Endothelial cell of umbilical vein (primary cell): Measurements from ENCODE around the gene C5. TPM values are rescaled to one million over a fixed set of nuclear protein-coding genes. Genes with fewer than 3 reads are reported as not detected.

Experiments
- BruUV-seq: library from RNA; stranded (reverse); fragments of 400-500 nt; replicated peaks from 2 replicates; lab custom pipeline; 2021; lab: Mats Ljungman, UMichigan
- CTCF ChIA-PET: fragments of 300-600, 350-600 bp; sonication (Branson Sonifier 250); formaldehyde crosslinking; loops from one replicate; lab custom pipeline; 2021; ENCODE audit warnings: antibody characterized with exemption, inconsistent platforms; lab: Charles Lee
- POLR2A ChIA-PET: fragments of 300-600, 350-600 bp; sonication (Branson Sonifier 250); formaldehyde crosslinking; loops from one replicate; lab custom pipeline; 2021; ENCODE audit warnings: antibody characterized with exemption, inconsistent platforms; lab: Charles Lee
- DNase-seq: peaks from one replicate; pipeline ENCODE4 v3.0.0-alpha.2; 2011; ENCODE audit warnings: low read depth, low spot score
- FAIRE-seq: peaks from 2 replicates; lab custom pipeline; 2011; peaks lifted over from hg19 to GRCh38; lab: Jason Lieb, UNC
- H2AFZ ChIP-seq: 2 replicates; pipeline ENCODE4 v1.6.0; 2012; ENCODE audit warnings: low read depth, low read length, control low read depth, inconsistent platforms
- H3K27ac ChIP-seq: 2 replicates; pipeline ENCODE4 v1.5.1; 2011; ENCODE audit warnings: low read depth, mild to moderate bottlenecking, control low read depth, low read length, moderate library complexity; ENCODE audit not compliant: insufficient read depth
- H3K27me3 ChIP-seq, 2 experiments: 2 replicates each; pipeline versions ENCODE4 v1.6.0 to v1.6.1; 2011; ENCODE audit warnings: low read length in 2 of 2, mixed read lengths in 1 of 2; ENCODE audit not compliant: control insufficient read depth in 2 of 2, insufficient read depth in 2 of 2
- H3K36me3 ChIP-seq, 2 experiments: 2 replicates in 1 of 2; 3 replicates in 1 of 2; pipeline ENCODE4 v1.5.1; 2011; ENCODE audit warnings: low read length in 2 of 2, mild to moderate bottlenecking in 1 of 2, moderate library complexity in 1 of 2; ENCODE audit not compliant: control insufficient read depth in 2 of 2, insufficient read depth in 2 of 2; ENCODE audit errors: extremely low read depth in 1 of 2
- H3K4me1 ChIP-seq: 3 replicates; pipeline ENCODE4 v1.5.1; 2011; ENCODE audit warnings: mild to moderate bottlenecking, low read length; ENCODE audit not compliant: control insufficient read depth, insufficient read depth; ENCODE audit errors: extremely low read depth
- H3K4me2 ChIP-seq: 2 replicates; pipeline ENCODE4 v1.6.1; 2011; ENCODE audit warnings: low read length, control low read depth, mixed read lengths; ENCODE audit not compliant: insufficient read depth
- H3K4me3 ChIP-seq, 3 experiments: fragments of 200-600 bp in 1 of 3; sonication (generic), shearing (Covaris generic) in 1 of 3; replicated peaks in 1 of 3; 2 replicates each; pipeline ENCODE4 v1.5.1; 2011 to 2016; ENCODE audit warnings: control low read depth in 3 of 3, low read length in 3 of 3, mild to moderate bottlenecking in 2 of 3, inconsistent platforms in 1 of 3, low read depth in 1 of 3, moderate library complexity in 1 of 3; ENCODE audit not compliant: insufficient read depth in 1 of 3
- H3K79me2 ChIP-seq: 2 replicates; pipeline ENCODE4 v1.6.0; 2012; ENCODE audit warnings: low read length, inconsistent platforms; ENCODE audit not compliant: control insufficient read depth, insufficient read depth
- H3K9ac ChIP-seq: replicated peaks from 2 replicates; pipeline ENCODE3; 2011; ENCODE audit warnings: low read length, control low read depth; ENCODE audit not compliant: insufficient read depth; ENCODE audit errors: extremely low read depth
- H3K9me1 ChIP-seq: replicated peaks from 3 replicates; pipeline ENCODE4 v1.6.0; 2011; ENCODE audit warnings: mild to moderate bottlenecking, low read length; ENCODE audit not compliant: control insufficient read depth, insufficient read depth; ENCODE audit errors: extremely low read depth
- H3K9me3 ChIP-seq: replicated peaks from 2 replicates; pipeline ENCODE4 v1.5.1; 2012; ENCODE audit warnings: low read length, inconsistent platforms; ENCODE audit not compliant: control insufficient read depth, insufficient read depth
- H4K20me1 ChIP-seq: replicated peaks from 2 replicates; pipeline ENCODE3; 2011; ENCODE audit warnings: mild to moderate bottlenecking, low read length; ENCODE audit not compliant: control insufficient read depth, insufficient read depth; ENCODE audit errors: extremely low read depth
- EZH2 ChIP-seq: IDR thresholded peaks from 2 replicates; pipeline ENCODE4 v1.6.1; 2012; ENCODE audit warnings: borderline replicate concordance, low read depth, mild to moderate bottlenecking, moderate library complexity, low read length, inconsistent platforms; ENCODE audit not compliant: severe bottlenecking
- FOS ChIP-seq: IDR thresholded peaks from 2 replicates; pipeline ENCODE4 v1.6.1; 2011; ENCODE audit warnings: mild to moderate bottlenecking, low read length, moderate library complexity, borderline replicate concordance; ENCODE audit not compliant: insufficient read depth
- GATA2 ChIP-seq: IDR thresholded peaks from 2 replicates; pipeline ENCODE4 v1.7.0; 2011; ENCODE audit warnings: low read depth, mild to moderate bottlenecking, moderate library complexity, mixed read lengths, low read length; ENCODE audit not compliant: insufficient read length, insufficient read depth
- JUN ChIP-seq: IDR thresholded peaks from 2 replicates; pipeline ENCODE4 v1.6.1; 2011; ENCODE audit warnings: borderline replicate concordance, low read depth; ENCODE audit not compliant: insufficient read length, insufficient read depth
- MYC ChIP-seq: IDR thresholded peaks from one replicate; pipeline ENCODE4 v1.6.1; 2011; ENCODE audit warnings: mild to moderate bottlenecking, low read depth, low read length
- POLR2A ChIP-seq: IDR thresholded peaks from 2 replicates; pipeline ENCODE4 v1.6.1; 2012; ENCODE audit warnings: low read depth, mild to moderate bottlenecking, control low read depth, low read length
- POLR2AphosphoS5 ChIP-seq: IDR thresholded peaks from 2 replicates; pipeline ENCODE4 v1.6.1; 2012; ENCODE audit warnings: low read depth, mild to moderate bottlenecking, control low read depth, low read length, moderate library complexity; ENCODE audit not compliant: insufficient read depth
- dilution Hi-C: fragments of 300-500 bp; cut with MboI; formaldehyde crosslinking; loops from one replicate; pipeline ENCODE4 v1.15.0; 2019; ENCODE audit warnings: low sequenced_read_pairs; ENCODE audit not compliant: extremely low pct_ligation_motif_present
- intact Hi-C: fragments of 100-400 bp; cut with micrococcal nuclease; formaldehyde crosslinking; loops from one replicate; pipeline ENCODE4 v1.10.0; 2022
- polyA plus RNA-seq, 4 experiments: library from polyadenylated mRNA; depleted of rRNA in 3 of 4; stranded (reverse) in 3 of 4; unstranded in 1 of 4; fragments of >200 nt; gene quantifications; 2 replicates each; pipeline versions ENCODE4 v1.2.1 to v1.2.3, GENCODE V29; 2011 to 2012; ENCODE audit warnings: missing spikeins in 1 of 4
- total RNA-seq: library from RNA; stranded (reverse); gene quantifications from 2 replicates; pipeline ENCODE4 v1.2.3, GENCODE V29; 2021
- TF ChIP-seq, protein P1 (sequence below): IDR thresholded peaks from 2 replicates; pipeline ENCODE4 v1.6.1; 2011; ENCODE audit not compliant: insufficient read depth, insufficient read length
- TF ChIP-seq, protein P2 (sequence below), 2 donors: IDR thresholded peaks; 1 replicate in 1 of 2; 2 replicates in 1 of 2; pipeline ENCODE4 v1.5.1; 2011; ENCODE audit warnings: low read length in 2 of 2, mild to moderate bottlenecking in 2 of 2, moderate library complexity in 2 of 2, control low read depth in 1 of 2, inconsistent platforms in 1 of 2, low read depth in 1 of 2; ENCODE audit not compliant: insufficient read depth in 1 of 2; ENCODE audit errors: extremely low read depth in 1 of 2

C5 gene
- total and polyA plus RNA-seq, 2 donors (not counting 3 experiments of a cell fraction or from before 2014, with no cell fraction given) = 0.79 to 1.6 TPM

DNA sequence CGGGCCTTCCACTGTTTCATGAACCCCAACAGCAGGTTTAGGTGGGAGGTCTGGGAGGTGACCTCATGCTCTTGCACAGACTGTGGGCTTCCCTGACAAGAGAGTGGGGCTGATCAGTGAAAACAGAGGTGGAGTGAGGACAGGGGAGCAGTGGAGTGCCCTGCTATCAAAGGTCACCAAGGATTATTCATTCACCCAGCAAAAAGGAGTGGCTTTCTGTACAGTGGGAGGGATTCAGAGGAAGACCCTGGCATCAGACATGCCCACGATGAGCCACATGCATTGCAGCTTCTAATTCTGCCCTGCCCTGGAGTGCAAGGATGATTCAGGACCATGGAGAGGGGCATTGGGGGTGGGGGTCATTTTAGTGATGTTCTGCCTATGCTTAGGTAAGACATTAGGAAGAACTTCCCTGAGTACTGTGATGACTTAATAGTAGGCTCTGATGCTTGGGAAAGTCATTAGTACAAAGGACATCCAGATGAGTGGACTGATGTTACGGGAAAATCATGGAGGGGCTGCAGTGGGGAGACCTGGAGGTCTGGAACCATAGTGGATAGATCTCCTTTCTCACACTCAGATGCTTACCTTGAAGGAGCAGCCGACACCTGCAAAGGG is 136.3 kb downstream of the C5 start:
- H3K9ac ChIP-seq = no peak overlapping the region
- POLR2A ChIA-PET = no interaction called here
- CTCF ChIA-PET = interaction anchor here (1.5 kb wide), 1 partner anchor 68 kb away, joined by 3 read pairs; no protein-coding TSS in a partner anchor
- dilution Hi-C loops (no loop called here), intact Hi-C loops (no loop called here)
- no peak overlapping the region for H3K27ac ChIP-seq
- H3K9me3 ChIP-seq = no peaks in the 10 kb centered on the region
- no peak overlapping the region for H2AFZ ChIP-seq
- H3K4me2 ChIP-seq = no peak overlapping the region
- FAIRE-seq = no peak
- no peaks in the 10 kb centered on the region for H3K36me3 ChIP-seq
- H3K27me3 ChIP-seq = no peaks in the 10 kb centered on the region
- H4K20me1 ChIP-seq = no peaks in the 10 kb centered on the region
- DNase-seq = no peak
- H3K4me1 ChIP-seq = peaks cover 6% of the 10 kb centered on the region
- BruUV-seq = no TSS peak
- no peaks in the 10 kb centered on the region for H3K79me2 ChIP-seq
- no peak overlapping the region for H3K4me3 ChIP-seq
- TF ChIP-seq POLR2A = no peak
- TF ChIP-seq, protein P1, sequence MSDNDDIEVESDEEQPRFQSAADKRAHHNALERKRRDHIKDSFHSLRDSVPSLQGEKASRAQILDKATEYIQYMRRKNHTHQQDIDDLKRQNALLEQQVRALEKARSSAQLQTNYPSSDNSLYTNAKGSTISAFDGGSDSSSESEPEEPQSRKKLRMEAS = no peak
- no peak for TF ChIP-seq EZH2
- TF ChIP-seq MYC = no peak
- TF ChIP-seq, protein P2, sequence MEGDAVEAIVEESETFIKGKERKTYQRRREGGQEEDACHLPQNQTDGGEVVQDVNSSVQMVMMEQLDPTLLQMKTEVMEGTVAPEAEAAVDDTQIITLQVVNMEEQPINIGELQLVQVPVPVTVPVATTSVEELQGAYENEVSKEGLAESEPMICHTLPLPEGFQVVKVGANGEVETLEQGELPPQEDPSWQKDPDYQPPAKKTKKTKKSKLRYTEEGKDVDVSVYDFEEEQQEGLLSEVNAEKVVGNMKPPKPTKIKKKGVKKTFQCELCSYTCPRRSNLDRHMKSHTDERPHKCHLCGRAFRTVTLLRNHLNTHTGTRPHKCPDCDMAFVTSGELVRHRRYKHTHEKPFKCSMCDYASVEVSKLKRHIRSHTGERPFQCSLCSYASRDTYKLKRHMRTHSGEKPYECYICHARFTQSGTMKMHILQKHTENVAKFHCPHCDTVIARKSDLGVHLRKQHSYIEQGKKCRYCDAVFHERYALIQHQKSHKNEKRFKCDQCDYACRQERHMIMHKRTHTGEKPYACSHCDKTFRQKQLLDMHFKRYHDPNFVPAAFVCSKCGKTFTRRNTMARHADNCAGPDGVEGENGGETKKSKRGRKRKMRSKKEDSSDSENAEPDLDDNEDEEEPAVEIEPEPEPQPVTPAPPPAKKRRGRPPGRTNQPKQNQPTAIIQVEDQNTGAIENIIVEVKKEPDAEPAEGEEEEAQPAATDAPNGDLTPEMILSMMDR (IDR thresholded peaks at IDR 0.05; ENCODE audit: extremely low read depth in 1 of 2, insufficient read depth in 1 of 2, low read depth in 1 of 2, low read length in 2 of 2) = no peak
- TF ChIP-seq FOS = no peak
- TF ChIP-seq JUN = no peak
- TF ChIP-seq GATA2 = no peak
- TF ChIP-seq POLR2AphosphoS5 = no peak
- no peaks in the 10 kb centered on the region for H3K9me1 ChIP-seq
